Spleen (tissue), 13 donors: Measurements from ENCODE around the gene PRR11. TPM values are rescaled to one million over a fixed set of nuclear protein-coding genes. Genes with fewer than 3 reads are reported as not detected.

ENCODE experiments used
- DNase-seq: peaks from one replicate; pipeline ENCODE4 v3.0.0-alpha.2; 2020
- H3K27ac ChIP-seq, 8 donors: fragments of 200-600 bp; sonication (generic) in 7 of 8; 1 replicate in 4 of 8; 2 replicates in 4 of 8; pipeline versions ENCODE4 v1.5.0 to v1.8.0; 2016 to 2021; ENCODE audit warnings: inconsistent platforms in 4 of 8, mild to moderate bottlenecking in 4 of 8, moderate library complexity in 1 of 8
- H3K27me3 ChIP-seq, 7 donors: fragments of 200-600 bp; sonication (generic) in 6 of 7; replicated peaks in 1 of 7; 1 replicate in 4 of 7; 2 replicates in 3 of 7; pipeline versions ENCODE4 v1.5.0 to v1.8.0; 2016 to 2021; ENCODE audit warnings: inconsistent platforms in 3 of 7, mild to moderate bottlenecking in 1 of 7
- H3K36me3 ChIP-seq, 6 donors: fragments of 200-600 bp; sonication (generic) in 5 of 6; 1 replicate in 4 of 6; 2 replicates in 2 of 6; pipeline versions ENCODE4 v1.5.0 to v1.8.0; 2016 to 2021; ENCODE audit warnings: inconsistent platforms in 2 of 6
- H3K4me1 ChIP-seq, 6 donors: fragments of 200-600 bp; sonication (generic) in 5 of 6; 1 replicate in 3 of 6; 2 replicates in 3 of 6; pipeline versions ENCODE4 v1.5.0 to v1.8.0; 2016 to 2021; ENCODE audit warnings: inconsistent platforms in 3 of 6
- H3K4me3 ChIP-seq, 8 donors: fragments of 200-600 bp; sonication (generic) in 7 of 8; 1 replicate in 4 of 8; 2 replicates in 4 of 8; pipeline versions ENCODE4 v1.5.0 to v1.8.0; 2016 to 2021; ENCODE audit warnings: inconsistent platforms in 4 of 8, mild to moderate bottlenecking in 4 of 8, moderate library complexity in 2 of 8
- H3K9me3 ChIP-seq, 8 donors: fragments of 200-600 bp; sonication (generic) in 7 of 8; 1 replicate in 4 of 8; 2 replicates in 4 of 8; pipeline versions ENCODE4 v1.5.0 to v1.8.0; 2016 to 2021; ENCODE audit warnings: inconsistent platforms in 4 of 8
- CTCF ChIP-seq, 11 experiments: fragments of 200-600 bp in 7 of 11; fragments of 450-650 bp in 4 of 11; sonication (generic) in 4 of 11; IDR thresholded peaks in 8 of 11; conservative IDR thresholded peaks in 3 of 11; 1 replicate in 7 of 11; 2 replicates in 4 of 11; pipeline versions ENCODE4 v1.4.0 to v1.8.0; 2016 to 2021; ENCODE audit warnings: antibody characterized with exemption in 11 of 11, inconsistent platforms in 4 of 11, mild to moderate bottlenecking in 1 of 11
- POLR2A ChIP-seq, 3 donors: fragments of 450-650 bp; IDR thresholded peaks; one replicate each; pipeline ENCODE4 v1.5.1; 2017; ENCODE audit warnings: antibody characterized with exemption in 3 of 3, mild to moderate bottlenecking in 1 of 3
- POLR2AphosphoS5 ChIP-seq, 3 donors: sonication (generic); formaldehyde crosslinking; IDR thresholded peaks; one replicate each; pipeline ENCODE4 v1.5.1; 2017; ENCODE audit warnings: antibody characterized with exemption in 3 of 3
- WGBS, 5 donors: extraction: QIAGEN DNeasy Blood & Tissue Kit in 3 of 5; methylation state at CpG; one replicate each; pipeline versions ENCODE4 v1.1.5 to v1.1.7; 2013 to 2018; 5-methylcytosine and 5-hydroxymethylcytosine counted together
- intact Hi-C: fragments of 100-400 bp; cut with DNase I; formaldehyde crosslinking; loops from one replicate; pipeline ENCODE4 v1.15.0; 2023; ENCODE audit warnings: low total_unique reads
- long read RNA-seq, 2 donors: transcript quantifications; one replicate each; lab custom pipeline, GENCODE V29; 2026
- polyA plus RNA-seq, 3 donors: library from polyadenylated mRNA; stranded (reverse); fragments of 200-250 nt; gene quantifications; one replicate each; pipeline ENCODE4 v1.2.1, GENCODE V29; 2013
- total RNA-seq, 7 donors: library from RNA; depleted of rRNA in 3 of 7; stranded (reverse); fragments of >200 nt in 3 of 7; fragmentation: NEBNext Ultra II Directional in 4 of 7; extraction: Animal tissue kit (Norgen Biotek cat#: 25700) in 4 of 7; gene quantifications; one replicate each; pipeline versions ENCODE4 v1.1.0 to v1.2.1, GENCODE V29; 2016 to 2021
- donor health status: healthy with polysubstance abuse.
- donor health status: DM: no; HTN: no; CAD: no; lungs with moderate emphysema.
- donor health status: DM: no; HTN: no; CAD: no.
- donor health status: Bipolar disorder and iron deficiency.
- donor health status: healthy.
- donor health status: DM: no; HTN: no; CAD: no.
- donor health status: DM: yes; HTN: yes; CAD: no.

Gene PRR11
- total RNA-seq: 10 to 100 TPM in 1 of 7 donors, 1 to 10 TPM in 6; 4.2 to 15.3 (median 8.1) TPM
- 1 to 10 TPM in 2 of 3 donors, under 1 TPM in 1; 0.61 to 2.3 (median 2.1) TPM for polyA plus RNA-seq
- long read RNA-seq, donor 1, partial matches to known transcripts: 0 of 1 reads
- long read RNA-seq, donor 1, other reads (novel, unspliced or antisense): 0 of 1 reads
- long read RNA-seq, donor 2, partial matches to known transcripts: 0 of 1 reads
- long read RNA-seq, donor 2, other reads (novel, unspliced or antisense): 0 of 1 reads

- Histone ChIP-seq H3K4me3 (peak within 1 kb of the TSS; percentile 67 to 100 (median 96)), H3K9me3 (no peaks in the 10 kb centered on the region), H3K27ac (peak within 1 kb of the TSS; percentile 22 to 90 (median 84)), H3K4me1 (peaks cover 0 to 83% (median 44%) of the 10 kb centered on the region in 6 donors), H3K36me3 (no peaks in the 10 kb centered on the region), H3K27me3 (no peaks in the 10 kb centered on the region)
- TF ChIP-seq POLR2A (IDR thresholded peaks at IDR 0.05): no peak
- TF ChIP-seq CTCF (IDR thresholded peaks at IDR 0.05 in 8 of 11, conservative IDR thresholded peaks at IDR 0.05 in 3 of 11): no peak
- peak in 1 of 3 donors; percentile 38 for TF ChIP-seq POLR2AphosphoS5 (IDR thresholded peaks at IDR 0.05)
- peak; percentile 96 for DNase-seq
- WGBS, 5 donors: 0 to 2% (median 1%) methylated on average over 25 of the region's 25 CpGs
- intact Hi-C loops: no loop called here
These were observed at the start of gene PRR11 for GRCh38 chr17:59155439-59156177. Gene PRR11, plus strand, starts transcription at chr17:59155746. Its CDS starts 14,007 bp downstream, at chr17:59169753.

GRCh38 chr17:59105852-59106462 lies 49.6 kb upstream of the PRR11 start:
- Histone ChIP-seq H3K4me1 (peaks cover 15 to 59% (median 28%) of the 10 kb centered on the region in 6 donors), H3K36me3 (peaks cover 0 to 28% (median 3%) of the 10 kb centered on the region in 6 donors), H3K27ac (peak overlapping the region; percentile 85 to 96 (median 92)), H3K9me3 (no peaks in the 10 kb centered on the region), H3K4me3 (peak overlapping the region; percentile 76 to 99 (median 90)), H3K27me3 (no peaks in the 10 kb centered on the region)
- WGBS, 5 donors: 0 to 3% (median 0%) methylated on average over 13 to 18 of the region's 18 CpGs
- DNase-seq: peak; percentile 92
- no peak for TF ChIP-seq POLR2A (IDR thresholded peaks at IDR 0.05)
- no peak for TF ChIP-seq CTCF (IDR thresholded peaks at IDR 0.05 in 8 of 11, conservative IDR thresholded peaks at IDR 0.05 in 3 of 11)
- no peak for TF ChIP-seq POLR2AphosphoS5 (IDR thresholded peaks at IDR 0.05)
- intact Hi-C loops: no loop called here

- H3K4me1 ChIP-seq: peaks cover 15 to 60% (median 28%) of the 10 kb centered on the region in 6 donors
- peaks cover 0 to 30% (median 5%) of the 10 kb centered on the region in 6 donors for H3K36me3 ChIP-seq
- peak; percentile 100 for DNase-seq
- peak within 1 kb of the TSS; percentile 76 to 99 (median 90) for H3K4me3 ChIP-seq
- H3K9me3 ChIP-seq: no peaks in the 10 kb centered on the region
- peak within 1 kb of the TSS; percentile 85 to 96 (median 92) for H3K27ac ChIP-seq
- 0% methylated on average over 43 to 89 of the region's 89 CpGs for WGBS, 5 donors
- H3K27me3 ChIP-seq: no peaks in the 10 kb centered on the region
- intact Hi-C loops: no loop called here
- TF ChIP-seq CTCF (IDR thresholded peaks at IDR 0.05 in 8 of 11, conservative IDR thresholded peaks at IDR 0.05 in 3 of 11): peak in 7 of 11 experiments; percentile 6 to 62 (median 42)
- peak; percentile 6 to 84 (median 44) for TF ChIP-seq POLR2A (IDR thresholded peaks at IDR 0.05)
- peak; percentile 95 to 97 (median 96) for TF ChIP-seq POLR2AphosphoS5 (IDR thresholded peaks at IDR 0.05)
These were observed 48.9 kb upstream of the PRR11 start, which contains the start of gene TRIM37 for GRCh38 chr17:59106463-59107305. Gene TRIM37, minus strand, starts transcription at chr17:59106880. Its CDS starts 419 bp downstream, at chr17:59106461.
